Measurements from ENCODE around the gene SHISAL2A.

The SHISAL2A gene

DNA sequence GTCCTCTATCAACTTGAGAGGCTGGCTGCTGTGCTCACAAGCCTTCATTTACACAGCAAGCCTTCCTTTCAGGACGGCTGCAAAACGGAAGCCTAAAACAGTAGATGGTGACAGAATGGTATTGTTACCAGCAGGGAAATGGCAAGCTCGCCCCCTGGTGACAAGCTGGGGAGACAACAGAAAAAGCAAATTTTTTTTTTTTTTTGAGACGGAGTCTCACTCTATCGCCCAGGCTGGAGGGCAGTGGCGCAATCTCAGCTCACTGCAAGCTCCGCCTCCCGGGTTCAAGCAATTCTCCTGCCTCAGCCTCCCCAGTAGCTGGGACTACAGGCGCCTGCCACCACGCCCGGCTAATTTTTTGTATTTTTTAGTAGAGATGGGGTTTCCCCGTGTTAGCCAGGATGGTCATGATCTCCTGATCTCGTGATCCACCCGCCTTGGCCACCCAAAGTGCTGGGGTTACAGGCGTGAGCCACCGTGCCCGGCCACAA lies 53.3 kb downstream of the SHISAL2A start:
- peak; percentile 81 for TF ChIP-seq RAD21 (IDR thresholded peaks at IDR 0.05; ENCODE audit: low read depth)

DNA sequence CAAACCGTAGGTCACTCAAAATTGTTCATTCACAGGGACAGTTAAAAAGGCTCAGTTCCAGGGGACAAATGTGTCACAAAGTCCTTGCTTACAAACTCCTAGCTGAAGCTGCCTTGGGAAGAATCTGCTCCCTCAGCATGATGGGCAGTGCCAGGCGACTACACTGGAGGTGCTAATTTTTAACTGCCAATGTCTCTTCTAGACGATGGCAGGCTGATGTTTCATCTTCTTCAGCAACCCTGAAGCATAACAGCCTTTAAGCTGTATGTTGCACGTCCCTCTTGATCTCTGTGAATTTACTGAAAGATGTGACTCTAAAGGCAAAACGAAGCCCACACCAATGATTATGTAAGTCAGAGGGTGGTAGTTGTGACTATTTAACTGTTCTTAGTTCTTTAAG lies 53.9 kb downstream of the SHISAL2A start:
- TF ChIP-seq FOXM1 (IDR thresholded peaks at IDR 0.05; ENCODE audit: borderline replicate concordance, low read depth) (no peak), TEAD4 (IDR thresholded peaks at IDR 0.05) (no peak), NFIC (IDR thresholded peaks at IDR 0.05) (no peak), CEBPB (IDR thresholded peaks at IDR 0.05) (no peak), YY1 (IDR thresholded peaks at IDR 0.05; ENCODE audit: low read depth) (no peak), CREB1 (IDR thresholded peaks at IDR 0.05; ENCODE audit: low read depth) (no peak), EP300 (IDR thresholded peaks at IDR 0.05; ENCODE audit: borderline replicate concordance) (no peak), EGR1 (IDR thresholded peaks at IDR 0.05) (no peak), RAD21 (IDR thresholded peaks at IDR 0.05; ENCODE audit: low read depth) (no peak), TCF12 (IDR thresholded peaks at IDR 0.05; ENCODE audit: low read depth) (no peak), TAF1 (IDR thresholded peaks at IDR 0.05; ENCODE audit: low read depth) (no peak), ZBTB7A (IDR thresholded peaks at IDR 0.05; ENCODE audit: low read depth) (no peak)
- TF ChIP-seq, protein P1, sequence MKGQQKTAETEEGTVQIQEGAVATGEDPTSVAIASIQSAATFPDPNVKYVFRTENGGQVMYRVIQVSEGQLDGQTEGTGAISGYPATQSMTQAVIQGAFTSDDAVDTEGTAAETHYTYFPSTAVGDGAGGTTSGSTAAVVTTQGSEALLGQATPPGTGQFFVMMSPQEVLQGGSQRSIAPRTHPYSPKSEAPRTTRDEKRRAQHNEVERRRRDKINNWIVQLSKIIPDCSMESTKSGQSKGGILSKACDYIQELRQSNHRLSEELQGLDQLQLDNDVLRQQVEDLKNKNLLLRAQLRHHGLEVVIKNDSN (IDR thresholded peaks at IDR 0.05), result no peak
- TF ChIP-seq, protein P2, sequence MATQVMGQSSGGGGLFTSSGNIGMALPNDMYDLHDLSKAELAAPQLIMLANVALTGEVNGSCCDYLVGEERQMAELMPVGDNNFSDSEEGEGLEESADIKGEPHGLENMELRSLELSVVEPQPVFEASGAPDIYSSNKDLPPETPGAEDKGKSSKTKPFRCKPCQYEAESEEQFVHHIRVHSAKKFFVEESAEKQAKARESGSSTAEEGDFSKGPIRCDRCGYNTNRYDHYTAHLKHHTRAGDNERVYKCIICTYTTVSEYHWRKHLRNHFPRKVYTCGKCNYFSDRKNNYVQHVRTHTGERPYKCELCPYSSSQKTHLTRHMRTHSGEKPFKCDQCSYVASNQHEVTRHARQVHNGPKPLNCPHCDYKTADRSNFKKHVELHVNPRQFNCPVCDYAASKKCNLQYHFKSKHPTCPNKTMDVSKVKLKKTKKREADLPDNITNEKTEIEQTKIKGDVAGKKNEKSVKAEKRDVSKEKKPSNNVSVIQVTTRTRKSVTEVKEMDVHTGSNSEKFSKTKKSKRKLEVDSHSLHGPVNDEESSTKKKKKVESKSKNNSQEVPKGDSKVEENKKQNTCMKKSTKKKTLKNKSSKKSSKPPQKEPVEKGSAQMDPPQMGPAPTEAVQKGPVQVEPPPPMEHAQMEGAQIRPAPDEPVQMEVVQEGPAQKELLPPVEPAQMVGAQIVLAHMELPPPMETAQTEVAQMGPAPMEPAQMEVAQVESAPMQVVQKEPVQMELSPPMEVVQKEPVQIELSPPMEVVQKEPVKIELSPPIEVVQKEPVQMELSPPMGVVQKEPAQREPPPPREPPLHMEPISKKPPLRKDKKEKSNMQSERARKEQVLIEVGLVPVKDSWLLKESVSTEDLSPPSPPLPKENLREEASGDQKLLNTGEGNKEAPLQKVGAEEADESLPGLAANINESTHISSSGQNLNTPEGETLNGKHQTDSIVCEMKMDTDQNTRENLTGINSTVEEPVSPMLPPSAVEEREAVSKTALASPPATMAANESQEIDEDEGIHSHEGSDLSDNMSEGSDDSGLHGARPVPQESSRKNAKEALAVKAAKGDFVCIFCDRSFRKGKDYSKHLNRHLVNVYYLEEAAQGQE (IDR thresholded peaks at IDR 0.05; ENCODE audit: low read depth), result no peak

DNA sequence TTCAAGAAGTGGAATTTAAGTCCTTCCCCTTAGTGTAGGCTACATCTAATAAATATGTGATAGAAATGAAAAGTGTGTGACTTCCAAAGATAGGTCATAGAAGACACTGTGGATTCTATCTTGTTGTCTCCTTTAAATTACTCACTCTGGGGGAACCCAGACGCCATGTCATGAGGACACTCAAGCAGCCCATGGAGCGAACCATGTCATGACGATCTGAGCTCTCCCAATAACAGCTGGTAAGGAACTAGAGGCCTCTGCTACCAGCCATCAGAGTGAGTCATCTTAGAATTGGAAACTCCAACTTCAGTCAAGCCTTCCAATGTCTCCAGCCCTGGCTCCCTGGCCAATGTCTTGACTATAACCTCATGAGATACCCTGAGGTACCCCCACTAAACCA lies 58.9 kb downstream of the SHISAL2A start:
- no peak for TF ChIP-seq EP300 (IDR thresholded peaks at IDR 0.05; ENCODE audit: borderline replicate concordance)
- TF ChIP-seq, protein P3, sequence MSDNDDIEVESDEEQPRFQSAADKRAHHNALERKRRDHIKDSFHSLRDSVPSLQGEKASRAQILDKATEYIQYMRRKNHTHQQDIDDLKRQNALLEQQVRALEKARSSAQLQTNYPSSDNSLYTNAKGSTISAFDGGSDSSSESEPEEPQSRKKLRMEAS (IDR thresholded peaks at IDR 0.05), result no peak
- TF ChIP-seq NFIC (IDR thresholded peaks at IDR 0.05), result no peak
- no peak for TF ChIP-seq FOXM1 (IDR thresholded peaks at IDR 0.05; ENCODE audit: borderline replicate concordance, low read depth)
- TF ChIP-seq, protein P1 (IDR thresholded peaks at IDR 0.05), result no peak
- TF ChIP-seq CEBPB (IDR thresholded peaks at IDR 0.05), result no peak

DNA sequence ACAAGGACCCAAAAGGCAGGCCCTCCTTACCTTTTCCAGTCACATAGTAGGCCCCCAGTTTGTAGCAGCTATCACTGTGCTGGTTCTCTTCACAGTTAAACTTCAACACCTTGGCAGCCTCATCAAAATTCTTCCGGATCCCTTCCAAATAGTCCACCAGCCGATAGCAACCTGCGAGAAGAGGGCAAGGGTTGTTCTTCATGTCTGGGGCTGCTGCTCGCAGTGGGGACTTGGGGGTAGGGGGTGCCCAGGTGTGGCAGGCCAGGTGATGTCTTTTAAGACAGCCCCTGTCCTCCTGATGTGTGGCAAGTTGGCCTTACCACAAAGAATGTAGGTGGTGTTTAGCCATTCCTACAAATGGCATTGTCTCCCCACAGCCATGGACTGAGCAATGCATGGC lies 59.7 kb downstream of the SHISAL2A start:
- no peak for TF ChIP-seq CEBPB (IDR thresholded peaks at IDR 0.05)
- TF ChIP-seq TCF12 (IDR thresholded peaks at IDR 0.05; ENCODE audit: low read depth), result no peak
- no peak for TF ChIP-seq CREB1 (IDR thresholded peaks at IDR 0.05; ENCODE audit: low read depth)
- TF ChIP-seq, protein P3 (IDR thresholded peaks at IDR 0.05), result no peak
- TF ChIP-seq YY1 (IDR thresholded peaks at IDR 0.05; ENCODE audit: low read depth), result no peak
- TF ChIP-seq EGR1 (IDR thresholded peaks at IDR 0.05), result no peak
- TF ChIP-seq, protein P2 (IDR thresholded peaks at IDR 0.05; ENCODE audit: low read depth), result no peak
- no peak for TF ChIP-seq RAD21 (IDR thresholded peaks at IDR 0.05; ENCODE audit: low read depth)
- TF ChIP-seq EP300 (IDR thresholded peaks at IDR 0.05; ENCODE audit: borderline replicate concordance), result no peak
- no peak for TF ChIP-seq FOXM1 (IDR thresholded peaks at IDR 0.05; ENCODE audit: borderline replicate concordance, low read depth)
- TF ChIP-seq, protein P1 (IDR thresholded peaks at IDR 0.05), result no peak
- no peak for TF ChIP-seq TAF1 (IDR thresholded peaks at IDR 0.05; ENCODE audit: low read depth)
- no peak for TF ChIP-seq NFIC (IDR thresholded peaks at IDR 0.05)
- TF ChIP-seq ZBTB7A (IDR thresholded peaks at IDR 0.05; ENCODE audit: low read depth), result no peak
- TF ChIP-seq TEAD4 (IDR thresholded peaks at IDR 0.05), result no peak

DNA sequence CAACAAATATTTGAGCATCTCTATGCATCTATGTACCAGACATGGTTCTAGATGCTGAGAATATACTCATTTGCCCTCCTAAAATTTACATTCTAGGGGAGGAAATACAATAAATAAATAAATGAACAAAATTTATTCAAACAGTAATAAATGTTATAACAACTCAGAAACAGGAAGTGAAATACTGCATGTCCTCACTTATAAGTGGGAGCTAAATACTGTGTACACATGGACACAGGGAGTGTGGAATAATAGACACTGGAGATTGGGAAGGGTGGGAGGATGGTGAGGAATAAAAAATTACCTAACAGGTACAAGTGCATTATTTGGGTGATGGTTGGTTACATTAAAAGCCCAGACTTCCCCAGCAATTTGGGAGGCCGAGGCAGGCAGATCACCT lies 60.9 kb downstream of the SHISAL2A start:
- TF ChIP-seq YY1 (IDR thresholded peaks at IDR 0.05; ENCODE audit: low read depth), result no peak
- no peak for TF ChIP-seq EP300 (IDR thresholded peaks at IDR 0.05; ENCODE audit: borderline replicate concordance)
- TF ChIP-seq NFIC (IDR thresholded peaks at IDR 0.05), result no peak
- TF ChIP-seq, protein P2 (IDR thresholded peaks at IDR 0.05; ENCODE audit: low read depth), result no peak
